GM20431 (cell line): ENCODE results near the gene PLIN3.
"Not testable (repeated sequence)": the region's sequence is repeated elsewhere in the genome, so short reads cannot be mapped to it uniquely, and the experiment has no call there.

Experiments
- in situ Hi-C: fragments of 300-500 bp; cut with MseI, MboI; formaldehyde crosslinking; loops from one replicate; pipeline ENCODE4 v1.15.0; 2020; ENCODE audit warnings: low sequenced_read_pairs; ENCODE audit not compliant: unreplicated experiment

Gene PLIN3, protein sequence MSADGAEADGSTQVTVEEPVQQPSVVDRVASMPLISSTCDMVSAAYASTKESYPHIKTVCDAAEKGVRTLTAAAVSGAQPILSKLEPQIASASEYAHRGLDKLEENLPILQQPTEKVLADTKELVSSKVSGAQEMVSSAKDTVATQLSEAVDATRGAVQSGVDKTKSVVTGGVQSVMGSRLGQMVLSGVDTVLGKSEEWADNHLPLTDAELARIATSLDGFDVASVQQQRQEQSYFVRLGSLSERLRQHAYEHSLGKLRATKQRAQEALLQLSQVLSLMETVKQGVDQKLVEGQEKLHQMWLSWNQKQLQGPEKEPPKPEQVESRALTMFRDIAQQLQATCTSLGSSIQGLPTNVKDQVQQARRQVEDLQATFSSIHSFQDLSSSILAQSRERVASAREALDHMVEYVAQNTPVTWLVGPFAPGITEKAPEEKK

DNA sequence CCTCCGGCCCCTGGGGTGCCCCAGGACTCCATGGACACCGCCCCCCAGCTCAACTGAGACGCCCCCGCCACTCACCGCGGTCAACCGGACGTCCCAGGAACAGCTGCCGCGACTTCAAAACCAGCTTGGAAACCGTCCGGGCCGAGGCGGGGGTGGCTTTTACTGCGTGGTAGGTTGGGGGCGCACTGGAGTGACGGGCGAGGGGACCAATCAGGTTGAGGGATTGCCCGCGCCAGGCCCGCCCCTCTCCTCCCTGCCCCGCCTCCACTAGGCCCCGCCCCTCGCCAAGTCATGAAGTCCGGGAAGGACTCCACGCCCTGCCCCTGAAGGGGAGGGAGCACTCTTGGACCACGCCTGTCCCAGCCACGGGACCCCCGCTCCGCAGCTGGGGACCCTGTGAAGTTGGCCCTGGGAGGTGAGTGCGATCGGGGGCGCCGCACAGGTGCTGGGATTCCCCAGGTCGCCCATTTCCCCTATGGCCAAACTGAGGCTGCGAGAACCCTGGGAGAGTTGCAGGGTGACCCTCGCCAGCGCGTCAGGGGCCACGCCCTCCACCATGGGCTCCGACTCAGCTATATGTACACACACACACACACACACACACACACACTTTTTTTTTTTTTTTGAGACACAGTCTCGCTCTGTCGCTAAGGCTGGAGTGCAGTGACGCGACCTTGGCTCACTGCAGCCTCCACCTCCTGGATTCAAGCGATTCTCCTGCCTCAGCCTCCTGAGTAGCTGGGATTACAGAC lies at the start of gene PLIN3:
Gene PLIN3, minus strand, starts transcription at position 134 of the 752 bp plus-strand sequence. CDS start 6,273 bp downstream, outside the sequence.
- in situ Hi-C loops, result no loop called here

DNA sequence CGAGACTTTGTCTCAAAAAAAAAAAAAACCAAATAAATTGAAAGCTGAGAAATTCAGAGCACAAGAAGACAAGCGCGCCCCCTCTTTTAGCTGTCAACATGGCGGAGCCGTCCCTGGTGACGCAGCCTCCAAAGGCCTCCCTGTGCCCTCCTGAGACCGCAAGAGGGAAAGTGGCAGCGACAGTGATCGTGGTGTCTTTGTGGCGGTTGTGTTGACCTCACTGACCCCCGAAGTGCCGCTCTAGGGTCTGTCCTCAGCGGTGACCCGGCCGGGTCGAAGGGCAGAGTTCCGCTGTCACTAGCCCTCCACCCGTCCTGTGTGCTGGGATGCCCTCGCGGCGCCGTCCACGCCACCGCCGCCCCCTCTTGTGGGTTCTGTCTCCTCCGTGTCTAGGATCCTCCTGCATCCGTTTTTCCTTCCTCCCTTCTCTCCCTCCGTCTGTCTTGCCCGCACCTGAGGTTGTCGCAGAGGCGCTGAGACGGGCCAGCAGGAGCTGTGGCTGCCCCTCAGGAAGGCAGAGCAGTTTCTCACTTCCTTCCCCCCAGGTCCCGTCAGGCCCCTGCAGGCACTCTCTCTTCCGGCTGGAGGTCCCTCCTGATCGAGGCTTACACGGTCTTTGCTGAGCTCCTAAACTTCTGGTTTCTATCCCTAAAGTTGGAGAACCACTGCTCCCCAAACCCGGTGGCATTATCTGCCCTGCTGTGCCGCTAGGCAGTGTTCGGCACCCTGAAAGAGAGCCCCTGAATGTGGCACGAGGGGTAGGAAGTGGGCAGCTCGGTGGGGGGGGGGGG lies 49.0 kb upstream of the PLIN3 start:
- in situ Hi-C loops, result no loop called here

DNA sequence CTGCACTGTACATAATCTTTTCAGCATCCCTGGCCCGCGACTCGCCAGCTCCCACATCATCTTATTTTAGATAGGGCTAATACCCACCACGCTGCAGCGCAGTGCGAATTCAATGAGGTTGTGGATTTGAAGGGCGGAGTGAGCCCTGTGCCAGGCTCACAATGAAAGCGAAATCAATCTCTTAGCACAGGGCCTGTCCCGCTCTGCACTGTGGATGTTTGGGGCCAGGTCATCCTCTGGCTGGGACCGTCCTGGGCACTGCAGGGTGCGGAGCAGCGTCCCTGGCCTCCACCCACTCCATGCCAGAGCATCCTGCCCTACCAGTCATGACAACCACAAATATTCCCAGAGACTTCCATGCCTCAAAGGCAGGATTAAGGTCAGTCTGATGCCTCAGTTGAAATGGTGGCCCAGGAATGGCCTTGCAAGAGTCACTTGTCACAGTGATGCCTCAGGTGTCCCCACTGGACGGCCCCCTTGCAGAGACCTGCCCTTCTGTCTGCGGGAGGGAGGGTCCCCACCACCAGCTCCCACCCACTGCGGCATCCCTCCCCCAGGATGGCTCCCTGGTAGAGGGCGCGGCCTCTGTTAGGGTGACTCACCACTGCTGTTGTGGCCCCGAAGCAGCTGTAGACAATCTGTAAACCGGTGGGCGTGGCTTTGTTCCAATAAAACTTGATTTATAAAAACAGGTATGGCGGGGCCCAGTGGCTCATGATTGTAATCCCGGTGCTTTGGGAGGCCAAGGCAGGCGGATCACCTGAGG lies 47.5 kb upstream of the PLIN3 start:
- in situ Hi-C loops, result no loop called here

DNA sequence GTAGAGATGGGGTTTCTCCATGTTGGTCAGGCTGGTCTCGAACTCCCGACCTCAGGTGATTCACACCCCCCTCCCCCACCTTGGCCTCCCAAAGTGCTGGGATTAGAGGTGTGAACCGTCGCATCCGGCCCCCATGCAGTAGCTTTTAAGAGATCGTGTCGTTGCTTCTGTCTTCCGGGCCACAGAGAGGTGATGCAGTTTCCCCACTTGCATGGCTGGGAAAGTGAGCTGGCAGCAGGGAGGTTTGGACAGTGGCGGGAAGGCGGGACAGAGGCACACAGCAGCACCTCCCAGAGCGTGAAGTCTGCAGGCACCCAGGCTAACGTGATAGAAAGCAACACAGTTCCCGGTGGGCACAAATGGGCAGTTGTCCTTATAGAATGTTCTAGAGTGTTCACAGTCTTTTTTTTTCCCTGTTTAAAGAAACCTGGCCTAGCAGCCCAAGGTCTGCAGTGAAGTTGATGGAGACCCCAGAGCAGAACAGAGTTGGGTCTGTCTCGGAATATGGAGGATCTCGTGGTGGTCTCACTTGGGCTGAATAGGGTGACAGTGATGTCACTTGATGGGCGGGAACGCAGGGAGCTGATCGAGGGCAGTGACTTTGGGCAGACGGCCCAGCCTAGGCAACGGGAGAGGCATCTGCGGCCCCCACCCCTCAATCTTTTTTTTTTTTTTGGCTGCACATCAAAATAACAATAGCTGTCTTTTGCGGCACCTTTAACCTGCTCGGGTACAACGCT lies 46.7 kb upstream of the PLIN3 start:
- in situ Hi-C loops, result no loop called here

DNA sequence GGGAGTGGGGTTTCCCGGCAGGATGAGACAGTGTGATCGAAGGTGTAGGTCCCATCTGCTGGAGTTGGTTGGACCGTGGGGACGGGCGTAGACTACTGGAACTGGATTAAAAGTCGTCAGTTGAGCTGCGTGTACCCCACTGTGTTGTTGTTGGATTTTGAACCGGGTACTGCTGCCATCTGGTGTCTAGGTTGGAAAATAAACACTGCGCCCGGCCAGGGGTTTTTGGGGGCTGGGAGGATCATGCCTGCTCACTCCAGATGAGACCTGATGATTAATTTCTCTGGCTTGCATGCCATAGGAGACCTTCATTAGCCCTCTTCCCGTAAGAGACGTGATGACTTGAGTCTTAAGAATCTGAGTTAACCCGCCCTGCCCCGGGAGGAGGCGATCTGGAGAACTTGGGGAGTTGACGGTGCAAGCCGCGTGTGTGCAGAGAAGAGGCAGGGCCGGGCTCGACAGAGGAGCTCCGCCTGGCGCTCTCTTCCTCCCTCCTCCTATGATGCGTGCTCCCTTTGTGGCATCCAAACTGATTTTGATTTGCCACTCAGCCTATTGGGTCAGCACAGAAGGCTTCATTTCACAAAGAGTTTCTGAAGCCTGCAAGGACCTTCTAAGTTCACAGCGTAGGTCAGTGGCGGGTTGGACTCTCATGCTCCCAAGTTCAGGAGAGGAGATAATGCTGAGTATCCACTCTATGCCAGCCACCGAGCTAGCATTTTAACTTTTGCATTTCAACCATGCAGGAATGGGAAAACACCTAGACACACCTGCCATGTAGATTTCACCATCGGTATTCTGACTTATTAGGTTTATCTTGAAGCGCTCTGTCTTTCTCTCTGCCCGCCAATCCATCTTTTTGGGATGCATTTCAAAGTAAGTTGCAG lies 44.6 kb upstream of the PLIN3 start:
- in situ Hi-C loops, result no loop called here

DNA sequence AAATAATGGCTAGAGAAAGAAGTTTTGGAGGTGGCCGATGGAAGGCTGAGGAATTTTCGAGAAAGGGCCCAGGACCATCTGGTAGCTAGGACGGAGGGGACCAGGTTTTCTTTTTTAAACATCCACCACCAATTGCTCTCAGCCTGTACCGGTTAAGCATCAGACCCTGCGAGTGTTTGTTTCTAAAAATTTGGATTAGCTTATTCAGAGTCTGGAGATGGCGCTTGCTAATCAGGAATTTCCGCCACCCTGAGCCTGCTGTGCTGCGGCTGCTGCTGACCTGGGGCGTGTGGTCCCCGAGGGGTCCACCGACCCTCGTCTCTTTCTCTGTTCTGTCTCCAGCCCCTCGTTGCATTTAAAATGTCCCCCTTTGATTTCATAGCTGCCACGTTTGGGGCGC lies 43.8 kb upstream of the PLIN3 start:
- in situ Hi-C loops, result no loop called here

DNA sequence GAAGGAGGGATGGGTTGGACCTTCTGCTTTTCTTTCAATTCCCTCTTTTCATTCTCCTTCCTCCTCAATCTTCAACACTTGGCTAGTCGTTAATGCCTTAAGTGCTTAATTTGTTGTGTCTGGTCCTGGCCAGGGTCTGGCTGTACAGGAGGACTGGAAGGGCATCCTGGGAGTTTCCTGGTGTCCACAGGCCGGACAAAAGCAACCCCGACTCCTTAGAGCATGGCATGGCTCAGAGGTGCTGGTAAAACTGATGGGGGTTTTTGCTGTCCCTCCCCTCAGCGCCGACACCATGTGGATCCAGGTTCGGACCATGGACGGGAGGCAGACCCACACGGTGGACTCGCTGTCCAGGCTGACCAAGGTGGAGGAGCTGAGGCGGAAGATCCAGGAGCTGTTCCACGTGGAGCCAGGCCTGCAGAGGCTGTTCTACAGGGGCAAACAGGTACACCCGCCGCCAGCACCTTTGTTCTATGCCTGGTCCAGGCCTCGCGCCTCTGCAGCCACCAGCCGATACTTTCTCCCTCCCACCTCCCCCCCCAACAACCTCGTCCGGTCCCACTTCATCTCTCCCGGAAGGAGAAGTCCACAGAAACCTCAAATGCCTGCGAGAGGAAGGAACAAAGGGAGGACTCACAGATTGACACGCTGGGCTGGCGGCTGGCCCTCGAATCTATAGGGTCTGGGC lies 43.3 kb upstream of the PLIN3 start:
- in situ Hi-C loops, result no loop called here

DNA sequence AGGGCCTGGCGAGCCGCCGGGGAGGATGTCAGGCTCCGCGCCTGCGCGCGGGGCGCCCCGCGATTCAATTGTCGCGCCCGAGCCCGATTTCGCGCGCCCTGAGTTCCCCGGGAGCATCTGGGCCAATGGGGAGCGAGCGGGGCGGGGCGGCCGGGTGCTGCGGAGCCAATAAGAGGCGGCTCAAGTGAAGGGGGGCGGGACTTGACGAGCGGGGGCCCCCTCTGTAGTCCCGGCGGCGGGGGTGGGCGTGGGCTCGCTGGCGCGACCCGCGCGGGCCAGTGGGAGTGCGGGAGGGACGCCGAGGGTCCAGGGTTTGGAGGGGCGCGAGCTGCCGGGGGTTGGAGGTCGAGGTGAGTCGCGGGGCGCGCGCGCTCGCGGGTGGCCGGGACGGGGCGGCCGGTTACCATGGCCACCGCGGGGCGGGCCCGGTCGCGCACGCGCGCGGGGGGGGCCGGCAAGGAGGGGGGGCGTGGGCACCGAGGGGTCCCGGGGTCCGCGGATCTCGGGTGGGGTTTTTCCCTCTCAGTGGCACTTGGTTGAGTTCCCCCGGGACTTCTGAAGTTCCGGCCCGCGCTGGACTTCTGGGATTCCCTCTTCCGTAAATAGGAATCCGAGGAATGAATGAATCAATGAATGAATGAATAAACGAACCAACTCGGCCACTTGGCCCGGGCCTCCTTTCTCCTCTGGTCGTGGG lies 42.6 kb upstream of the PLIN3 start:
- in situ Hi-C loops, result no loop called here

DNA sequence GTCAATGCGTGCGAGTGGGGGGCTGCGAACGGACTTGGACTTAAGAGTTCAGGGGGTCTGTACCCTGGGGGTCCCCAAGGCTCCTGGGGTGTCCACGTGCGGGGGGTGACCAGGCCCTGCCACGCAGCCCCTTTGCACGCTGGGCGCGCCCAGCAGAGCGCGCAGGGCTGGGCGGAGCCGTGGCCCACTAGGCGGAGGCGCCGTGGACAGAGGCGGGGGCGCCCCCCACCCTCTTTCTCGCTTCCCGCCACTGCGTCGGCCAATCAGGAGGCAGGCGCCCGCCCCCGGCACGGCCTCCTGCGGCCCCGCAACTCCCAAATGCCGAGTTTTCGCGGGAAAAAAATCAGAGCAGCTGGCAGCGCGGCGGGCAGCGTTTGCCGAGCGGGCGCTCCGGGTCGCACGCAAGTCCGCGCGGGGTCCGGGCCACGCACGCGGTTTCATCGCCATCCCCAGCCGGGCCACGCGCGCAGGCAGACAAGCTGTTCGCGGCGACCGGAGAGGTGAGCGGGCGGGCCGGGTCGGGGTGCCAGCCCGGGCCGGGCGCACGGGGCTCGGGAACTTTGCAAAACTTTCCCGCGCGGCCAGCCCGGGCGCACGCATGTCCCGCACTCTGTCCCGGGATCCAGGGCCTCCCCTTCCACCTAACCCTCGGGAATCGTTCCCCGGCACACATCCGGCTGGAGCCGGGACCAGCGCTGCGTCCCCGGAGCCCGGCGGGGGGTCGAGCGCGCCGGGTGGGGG lies 41.9 kb upstream of the PLIN3 start, which contains the start of gene UHRF1:
Gene UHRF1, plus strand, starts transcription at position 346 of the 741 bp plus-strand sequence. CDS start 1,385 bp downstream, outside the sequence.
- in situ Hi-C loops, result no loop called here

DNA sequence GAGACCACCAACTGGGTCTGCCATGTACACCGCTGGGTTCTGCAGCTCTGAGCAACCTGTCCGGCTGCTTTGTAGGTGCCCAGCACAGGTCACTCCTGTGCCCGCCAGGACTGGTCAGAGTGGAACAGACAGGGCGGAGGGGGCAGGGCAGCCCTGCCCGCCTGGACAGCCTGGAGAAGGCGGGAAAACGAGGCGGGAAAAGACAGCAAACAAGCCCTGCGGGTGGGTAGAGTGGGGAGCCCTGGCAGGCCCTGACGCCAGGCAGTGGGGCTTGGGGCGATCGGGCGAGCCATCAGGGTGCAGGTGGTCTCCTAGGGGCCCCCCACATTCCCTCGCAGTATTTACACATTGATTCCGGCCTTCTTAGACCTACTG lies 41.3 kb upstream of the PLIN3 start:
- in situ Hi-C loops, result no loop called here

DNA sequence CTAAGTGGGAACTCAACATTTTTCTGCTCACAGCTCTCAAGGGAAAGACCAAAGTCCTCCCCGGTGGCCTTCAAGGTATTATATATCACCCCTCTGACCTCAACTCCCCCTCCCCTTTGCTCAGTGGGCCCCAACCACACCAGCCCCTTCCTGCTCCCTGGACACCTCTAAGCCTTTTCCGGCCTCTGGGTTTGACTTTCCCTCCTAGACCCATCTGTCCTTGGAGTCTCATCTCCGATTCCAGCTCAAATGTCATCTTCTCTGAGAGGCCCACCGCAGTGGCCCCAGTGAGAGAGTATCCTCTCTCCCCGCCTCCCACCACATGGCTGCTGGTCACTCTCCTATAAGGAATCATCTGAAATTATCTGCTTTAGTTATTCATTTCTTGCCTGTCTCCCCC lies 40.9 kb upstream of the PLIN3 start:
- in situ Hi-C loops, result no loop called here

DNA sequence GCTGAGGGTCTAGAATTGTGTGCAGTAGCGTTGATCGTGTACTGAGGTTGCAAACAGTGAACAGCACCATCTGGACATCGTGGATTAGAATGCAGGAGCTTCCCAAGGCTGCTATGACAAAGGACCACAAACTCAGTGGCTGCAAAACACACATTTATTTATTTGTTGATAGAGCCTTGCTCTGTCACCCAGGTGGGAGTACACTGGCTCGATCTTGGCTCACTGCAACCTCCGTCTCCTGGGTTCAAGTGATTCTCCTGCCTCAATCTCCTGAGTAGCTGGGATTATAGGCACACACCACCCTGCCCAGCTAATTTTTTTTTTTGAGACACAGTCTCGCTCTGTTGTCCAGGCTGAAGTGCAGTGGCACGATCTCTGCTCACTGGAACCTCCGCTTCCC lies 39.5 kb upstream of the PLIN3 start:
- in situ Hi-C loops, result no loop called here

DNA sequence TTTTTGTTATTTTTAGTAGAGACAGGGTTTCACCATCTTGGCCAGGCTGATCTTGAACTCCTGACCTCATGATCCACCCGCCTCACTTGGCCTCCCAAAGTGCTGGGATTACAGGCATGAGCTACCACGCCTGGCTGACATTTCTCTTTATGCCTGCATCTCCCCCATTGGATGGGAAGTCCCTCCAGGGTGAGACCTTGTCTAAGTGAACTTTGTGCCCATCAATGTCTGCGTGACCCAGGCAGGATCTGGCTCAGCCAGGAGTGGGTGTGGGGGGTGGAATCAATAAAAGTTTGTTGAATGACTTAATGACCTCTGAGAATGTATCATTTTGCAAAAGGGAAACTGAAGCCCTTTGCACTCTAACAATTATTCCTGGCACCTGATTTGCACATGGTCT lies 37.0 kb upstream of the PLIN3 start:
- in situ Hi-C loops, result no loop called here

DNA sequence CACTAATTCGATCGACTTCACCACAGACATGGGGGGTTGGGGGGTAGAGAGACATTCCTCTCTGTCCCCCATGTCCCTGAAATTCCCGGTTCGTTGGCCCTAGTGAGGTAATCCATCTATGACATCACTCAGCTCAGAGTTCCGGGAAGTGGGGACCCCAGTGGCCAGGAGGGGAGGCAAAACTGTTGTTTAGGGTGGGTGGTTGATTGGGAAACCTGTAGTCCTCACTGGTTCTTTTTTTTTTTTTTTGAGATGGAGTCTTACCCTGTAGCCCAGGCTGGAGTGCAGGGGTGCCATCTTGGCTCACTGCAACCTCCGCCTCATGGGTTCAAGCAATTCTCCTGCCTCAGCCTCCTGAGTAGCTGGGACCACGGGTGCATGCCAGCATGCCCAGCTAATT lies 35.3 kb upstream of the PLIN3 start, which contains the start of gene ARRDC5:
Gene ARRDC5, minus strand, starts transcription at position 101 of the 400 bp plus-strand sequence. Its CDS starts 71 bp downstream, at position 30.
- in situ Hi-C loops, result no loop called here

DNA sequence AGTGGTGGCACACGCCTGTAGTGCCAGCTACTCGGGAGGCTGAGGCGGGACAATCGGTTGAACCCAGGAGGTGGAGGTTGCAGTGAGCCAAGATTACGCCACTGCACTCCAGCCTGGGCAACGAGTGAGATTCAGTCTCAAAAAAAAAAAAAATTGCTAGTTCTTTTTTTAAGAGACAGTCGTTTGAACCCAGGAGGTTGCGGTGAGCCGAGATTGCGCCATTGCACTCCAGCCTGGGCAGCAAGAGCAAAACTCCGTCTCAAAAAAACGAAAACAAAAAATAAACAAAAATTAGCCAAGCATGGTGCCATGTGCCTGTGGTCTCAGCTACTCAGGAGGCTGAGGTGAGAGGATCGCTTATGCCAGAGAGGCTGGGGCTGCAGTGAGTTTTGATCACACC lies 33.4 kb upstream of the PLIN3 start:
- in situ Hi-C loops, result not testable (repeated sequence)

DNA sequence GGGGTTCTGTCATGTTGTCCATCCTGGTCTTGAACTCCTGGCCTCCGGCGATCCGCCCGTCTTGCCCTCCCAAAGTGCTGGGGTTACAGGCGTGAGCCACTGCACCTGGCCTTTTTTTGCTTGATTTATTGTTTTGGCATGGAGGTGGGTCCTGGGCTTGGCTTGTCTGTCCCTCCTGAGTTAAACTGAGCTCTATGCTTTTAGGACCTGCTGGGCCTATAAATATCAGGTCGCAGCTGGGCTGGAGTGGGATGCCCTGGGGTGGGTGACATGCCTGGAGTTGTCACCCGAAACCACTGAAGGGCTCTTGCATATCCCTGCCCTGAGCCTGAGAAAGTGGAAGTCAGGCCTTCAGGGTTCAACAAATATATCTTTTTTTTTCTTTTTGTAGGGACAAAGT lies 29.7 kb upstream of the PLIN3 start:
- in situ Hi-C loops, result no loop called here
